GM21360 (cell line): ENCODE measurements around the gene CBFA2T2.
A peak's percentile ranks its signal among the peaks of the same experiment; 100 is the strongest.
"Not testable (repeated sequence)": the region's sequence is repeated elsewhere in the genome, so short reads cannot be mapped to it uniquely, and the experiment has no call there.

Experiments
- ATAC-seq: cut with Tn5 transposase; IDR thresholded peaks from one replicate; pipeline ENCODE4 v1.9.1; 2021; ENCODE audit warnings: mild to moderate bottlenecking, moderate library complexity; ENCODE audit not compliant: unreplicated experiment

The CBFA2T2 gene

DNA sequence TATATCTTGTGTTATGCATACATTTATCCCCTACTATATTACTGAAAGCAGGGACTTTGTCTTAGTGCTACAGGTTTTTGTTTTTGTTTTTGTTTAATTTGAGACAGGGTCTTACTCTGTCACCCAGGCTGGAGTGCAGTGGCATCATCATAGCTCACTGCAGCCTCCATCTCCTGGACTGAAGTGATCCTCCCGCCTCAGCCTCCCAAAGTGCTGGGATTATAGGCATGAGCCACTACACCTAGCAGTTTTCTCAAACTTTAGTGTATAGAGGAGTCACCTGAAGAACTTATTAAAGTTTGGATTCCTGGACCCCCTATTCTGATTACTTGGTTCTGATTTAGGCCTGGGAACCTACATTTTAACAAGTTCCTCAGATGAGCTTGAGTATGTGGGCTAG, 51.9 kb downstream of the CBFA2T2 start:
- ATAC-seq = no peak

DNA sequence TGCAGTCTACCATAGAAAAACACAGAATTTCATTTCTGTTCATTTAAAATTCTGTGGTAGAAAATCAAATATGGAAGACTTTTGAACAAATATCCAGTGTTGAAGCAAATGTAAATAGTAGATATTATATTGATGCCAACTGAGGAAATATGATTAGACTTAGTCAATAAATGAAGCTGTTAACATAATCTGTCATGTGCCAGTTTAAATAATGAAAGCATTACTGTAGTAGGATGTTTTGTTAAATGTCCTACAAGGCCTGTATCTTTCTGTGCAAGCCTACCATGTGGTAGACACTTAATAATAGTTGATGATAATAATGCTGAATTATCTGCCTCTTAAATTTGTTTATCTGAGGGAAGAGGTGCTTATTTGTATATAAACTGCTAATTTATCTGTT, 55.9 kb downstream of the CBFA2T2 start:
- ATAC-seq = no peak

DNA sequence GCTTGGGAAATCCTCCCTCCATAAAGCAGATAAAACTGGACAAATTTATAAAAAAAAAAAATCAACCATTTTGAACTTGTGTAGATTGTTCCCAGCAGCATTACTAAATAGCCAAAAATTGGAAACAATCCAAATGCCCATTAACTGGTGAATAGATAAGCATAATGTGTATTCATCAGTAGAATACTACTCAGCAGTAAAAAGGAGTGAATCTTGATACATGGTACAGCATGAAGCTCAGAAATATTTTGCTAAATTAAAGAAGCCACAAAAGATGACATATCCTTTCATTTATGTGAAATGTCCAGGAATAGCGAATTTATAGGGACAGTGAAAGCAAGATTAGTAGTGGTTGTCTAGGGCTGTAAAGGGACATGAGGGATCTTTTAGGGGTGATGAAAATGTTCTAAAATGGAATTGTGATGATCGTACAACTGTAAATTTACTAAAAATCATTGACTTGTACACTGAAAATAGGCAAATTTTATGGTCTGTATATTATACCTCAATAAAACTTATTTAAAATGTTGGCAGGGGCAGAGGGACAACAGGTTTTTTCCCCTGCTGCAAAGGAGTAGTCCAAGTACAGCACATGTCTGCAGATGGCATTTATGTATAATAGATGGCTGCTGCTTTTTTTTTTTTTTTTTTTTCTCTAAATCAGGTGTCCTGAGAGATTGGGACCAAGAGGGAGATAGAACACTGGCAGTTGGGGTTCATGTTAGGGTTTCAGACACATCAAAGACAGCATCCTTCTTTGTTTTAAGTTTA, 59.5 kb downstream of the CBFA2T2 start:
- ATAC-seq = no peak

GRCh38 chr20:33551778-33552177, 61.9 kb downstream of the CBFA2T2 start:
- ATAC-seq = no peak

DNA sequence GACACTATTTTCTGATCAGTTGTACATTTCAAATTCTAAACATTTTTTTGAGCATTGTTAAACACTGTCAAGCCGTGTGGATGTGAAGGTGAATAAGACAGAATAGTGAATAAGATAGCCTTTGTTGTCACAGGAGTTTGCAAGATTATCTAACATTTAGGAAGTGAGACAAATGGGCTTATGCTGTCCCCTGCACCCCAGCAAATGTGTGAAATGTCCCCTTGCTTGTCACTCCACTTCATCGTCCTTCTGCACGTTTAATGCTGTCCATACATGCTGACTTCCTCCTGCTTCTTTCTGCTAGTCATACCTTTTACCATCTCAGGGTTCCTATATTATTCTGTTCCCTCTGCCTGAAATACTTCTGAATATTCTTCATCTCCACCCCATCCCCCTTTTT, 62.6 kb downstream of the CBFA2T2 start:
- ATAC-seq = no peak

DNA sequence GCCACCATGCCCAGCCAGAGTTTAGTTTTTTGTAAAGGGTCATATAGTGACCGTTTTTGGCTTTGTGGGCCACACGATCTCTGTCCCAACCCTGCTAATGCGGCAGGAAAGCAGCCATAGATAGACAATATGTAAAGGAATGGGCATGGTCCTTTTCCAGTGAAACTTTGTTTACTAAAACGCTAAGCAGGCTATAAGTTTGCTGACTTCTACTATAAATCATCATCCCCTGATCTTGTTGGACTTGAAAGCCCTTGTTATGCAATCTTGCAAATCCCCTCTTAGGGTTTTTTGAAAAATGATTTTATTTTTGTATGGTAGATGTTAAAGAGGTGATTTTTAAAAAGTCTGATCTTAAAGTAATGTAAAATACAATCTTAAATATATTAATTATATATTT, 63.6 kb downstream of the CBFA2T2 start:
- ATAC-seq = no peak

DNA sequence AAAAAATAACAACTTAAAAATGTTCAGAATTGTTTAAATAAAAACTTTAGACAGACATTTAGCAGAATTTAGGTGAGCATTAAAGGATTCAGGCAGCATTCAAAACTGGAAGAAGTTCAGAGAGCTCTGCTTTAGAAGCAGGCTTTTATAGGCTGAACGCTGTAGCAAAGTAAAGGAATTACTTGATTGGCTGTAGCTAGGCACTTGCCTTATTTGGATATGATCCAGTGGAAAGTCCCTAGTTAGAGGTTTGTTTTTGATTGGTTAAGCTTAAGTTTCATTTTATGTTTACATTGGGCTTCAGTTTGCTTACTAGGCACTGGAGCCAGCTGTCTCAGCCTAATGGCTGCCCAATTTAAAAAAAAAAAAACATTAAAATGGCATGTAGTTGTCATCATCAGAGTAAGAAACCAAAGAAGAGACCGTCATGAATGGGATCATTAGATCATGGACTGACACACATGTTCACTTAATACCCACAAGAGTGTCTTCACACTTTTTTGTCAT, 65.1 kb downstream of the CBFA2T2 start:
- ATAC-seq = peak; percentile 83

DNA sequence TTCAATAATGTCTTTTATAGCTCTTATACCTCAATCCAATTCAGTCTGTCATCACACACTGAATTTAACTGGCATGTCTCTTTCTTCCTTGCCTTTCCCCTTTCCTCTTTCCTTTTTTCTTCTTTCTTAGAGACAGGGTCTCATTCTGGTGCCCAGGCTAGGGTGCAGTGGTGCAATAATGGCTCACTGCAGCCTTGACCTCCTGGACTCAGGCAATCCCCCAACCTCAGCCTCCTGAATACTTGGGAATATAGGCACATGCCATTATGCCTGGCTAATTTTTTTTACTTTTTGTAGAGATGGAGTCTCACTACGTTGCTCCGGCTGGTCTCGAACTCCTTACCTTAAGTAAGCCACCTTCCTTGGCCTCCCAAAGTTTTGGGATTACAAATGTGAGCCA, 65.9 kb downstream of the CBFA2T2 start:
- no peak for ATAC-seq

DNA sequence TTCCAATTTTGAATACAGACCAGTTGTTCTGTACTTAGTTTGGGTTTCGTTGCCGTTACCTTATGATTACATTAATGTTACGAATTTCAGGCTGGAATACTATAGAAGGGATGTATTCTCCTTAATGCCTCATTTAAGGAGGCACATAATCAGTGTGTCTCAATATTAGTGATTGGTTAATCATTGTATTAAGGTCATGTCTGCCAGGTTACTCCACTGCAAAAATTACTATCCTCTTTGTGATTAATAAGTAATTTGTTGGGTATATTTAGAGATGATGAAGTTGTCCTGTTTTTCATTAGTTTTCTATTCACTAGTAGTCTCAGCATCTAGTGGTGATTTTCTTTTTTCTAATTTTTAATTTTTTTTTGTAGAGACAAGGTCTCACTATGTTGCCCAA, 66.3 kb downstream of the CBFA2T2 start:
- ATAC-seq = no peak

- ATAC-seq = no peak
Measured at GRCh38 chr20:33558348-33559144, 68.7 kb downstream of the CBFA2T2 start.

- no peak for ATAC-seq
Measured at GRCh38 chr20:33559212-33559611, 69.3 kb downstream of the CBFA2T2 start.

GRCh38 chr20:33560026-33560425, 70.1 kb downstream of the CBFA2T2 start:
- no peak for ATAC-seq

DNA sequence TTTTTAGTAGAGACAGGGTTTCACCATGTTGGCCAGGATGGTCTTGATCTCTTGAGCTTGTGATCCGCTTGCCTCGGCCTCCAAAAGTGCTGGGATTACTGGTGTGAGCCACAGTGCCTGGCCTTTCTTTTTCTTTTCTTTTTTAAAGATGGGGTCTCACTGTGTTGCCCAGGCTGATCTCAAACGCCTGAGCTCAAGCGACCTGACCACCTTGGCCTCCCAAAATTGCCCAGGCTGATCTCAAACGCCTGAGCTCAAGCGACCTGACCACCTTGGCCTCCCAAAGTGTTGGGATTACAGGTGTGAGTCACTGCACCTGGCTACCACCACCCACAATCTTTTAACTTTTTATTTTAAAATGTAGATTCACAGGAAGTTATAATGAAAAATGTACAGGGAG, 71.2 kb downstream of the CBFA2T2 start:
- not testable (repeated sequence) for ATAC-seq

GRCh38 chr20:33561692-33562601, 72.1 kb downstream of the CBFA2T2 start:
- no peak for ATAC-seq

GRCh38 chr20:33563788-33564187, 73.9 kb downstream of the CBFA2T2 start:
- ATAC-seq = no peak

DNA sequence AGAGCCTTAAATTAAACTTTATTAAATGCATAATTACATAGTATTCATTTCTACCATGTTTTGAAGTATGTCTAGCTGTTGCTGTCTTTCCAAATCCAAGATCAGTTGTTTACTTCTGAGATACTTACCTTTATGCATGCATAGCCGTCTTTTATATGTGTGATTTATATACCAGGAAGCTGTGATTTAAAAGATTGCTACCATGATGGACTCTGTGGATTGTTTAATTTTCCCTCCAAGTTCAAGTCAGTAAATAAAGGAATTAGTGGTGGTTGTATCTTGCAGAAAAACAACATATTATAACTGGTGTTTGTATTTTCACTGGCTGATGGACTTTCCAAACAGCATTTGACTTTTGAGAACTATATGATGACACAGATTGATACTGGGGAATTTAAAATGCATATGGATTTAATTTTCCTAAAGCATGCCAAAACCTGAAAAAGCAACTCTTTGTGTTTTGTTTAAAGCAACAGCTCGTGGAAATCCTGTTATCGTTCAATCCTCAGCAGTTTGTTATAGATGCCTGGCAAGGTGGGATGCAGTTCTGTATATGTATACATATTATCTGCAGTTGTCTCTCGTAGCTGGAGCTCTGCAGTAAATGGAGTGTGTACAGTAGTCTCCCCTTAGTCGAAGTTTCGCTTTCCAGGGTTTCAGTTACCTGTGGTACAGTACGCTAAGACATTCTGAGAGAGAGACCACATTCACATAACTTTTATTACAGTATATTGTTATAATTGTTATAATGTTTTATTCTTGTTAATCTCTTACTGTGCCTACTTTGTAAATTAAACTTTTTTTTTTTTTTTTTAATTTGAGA, 77.1 kb downstream of the CBFA2T2 start:
- ATAC-seq = no peak

- ATAC-seq = no peak
Measured at GRCh38 chr20:33567949-33568348, 78.1 kb downstream of the CBFA2T2 start.

GRCh38 chr20:33568378-33568777, 78.5 kb downstream of the CBFA2T2 start:
- no peak for ATAC-seq

- ATAC-seq = no peak
Measured at GRCh38 chr20:33568868-33569801, 79.2 kb downstream of the CBFA2T2 start.
